Measurements from ENCODE around the gene PGM1.

GRCh38 chr1:63612971-63613370 is 19.8 kb downstream of the PGM1 start:
- TF ChIP-seq EZH2phosphoT487 (IDR thresholded peaks at IDR 0.05; ENCODE audit: insufficient read depth, low read depth) (no peak), EZH2 (IDR thresholded peaks at IDR 0.05; ENCODE audit: insufficient read depth, poor library complexity, severe bottlenecking) (no peak)
